ENCODE measurements around the gene SYNE1.

DNA sequence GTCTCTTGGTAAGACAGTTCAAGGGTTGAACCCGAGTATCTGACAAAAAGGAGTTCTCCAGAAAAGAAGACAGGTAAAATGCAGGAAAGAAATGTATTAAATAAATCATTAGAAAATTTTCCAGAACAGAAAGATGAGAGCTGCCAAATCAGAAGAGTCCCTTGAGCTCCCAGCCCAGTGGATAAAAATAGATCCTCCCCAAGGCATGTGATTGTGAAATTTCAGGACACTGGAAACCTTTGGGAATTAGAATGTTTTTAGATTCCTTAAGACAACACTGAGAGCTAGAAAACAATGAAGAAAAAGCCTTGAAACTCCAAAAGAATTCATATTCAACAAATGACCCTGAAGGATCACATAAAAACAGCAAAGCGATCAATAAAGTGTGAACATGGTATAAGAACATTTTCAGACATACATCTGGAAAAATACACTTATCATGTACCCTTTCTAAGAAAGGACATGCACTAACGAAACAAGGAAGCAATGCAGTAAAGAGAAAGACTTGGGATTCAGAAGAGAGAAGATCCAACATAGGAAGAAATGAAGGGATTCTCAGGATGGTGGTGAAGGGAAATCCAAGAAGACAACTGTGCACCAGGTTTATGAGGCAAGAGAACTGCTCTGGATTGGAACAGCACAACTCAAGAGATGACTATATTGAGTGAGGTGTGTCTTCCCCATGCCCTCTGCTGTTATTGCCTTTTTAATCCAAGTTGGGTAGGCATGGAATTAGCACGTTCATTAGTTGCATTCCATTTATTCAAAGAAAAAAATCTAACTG, 390.4 kb downstream of the SYNE1 start:
- no peak for TF ChIP-seq CTCF (IDR thresholded peaks at IDR 0.05; ENCODE audit: poor library complexity, severe bottlenecking)
- TF ChIP-seq POLR2AphosphoS5 (IDR thresholded peaks at IDR 0.05), result no peak
- no peak for TF ChIP-seq EZH2 (IDR thresholded peaks at IDR 0.05; ENCODE audit: borderline replicate concordance, insufficient read depth, low read length, poor library complexity, severe bottlenecking)
- no peak for TF ChIP-seq MXI1 (conservative IDR thresholded peaks at IDR 0.05; ENCODE audit: poor library complexity, severe bottlenecking)
